Mesenchymal stem cell (in vitro differentiated cells and primary cell): Measurements from ENCODE around the gene HCFC1R1.

Experiments used
- DNase-seq: peaks from one replicate; pipeline ENCODE4 v3.0.0-alpha.2; 2013
- H2AFZ ChIP-seq: one replicate; pipeline ENCODE4 v1.6.1; 2013; ENCODE audit warnings: low read depth, mild to moderate bottlenecking, control low read depth, inconsistent platforms, low read length, moderate library complexity
- H2AK5ac ChIP-seq: 2 replicates; pipeline ENCODE4 v1.6.1; 2013; ENCODE audit warnings: low read length, moderate library complexity, mild to moderate bottlenecking, inconsistent platforms; ENCODE audit not compliant: severe bottlenecking
- H2BK120ac ChIP-seq: one replicate; pipeline ENCODE4 v1.6.1; 2013; ENCODE audit warnings: low read depth, mild to moderate bottlenecking, inconsistent platforms, low read length, moderate library complexity
- H2BK12ac ChIP-seq, 2 experiments: one replicate each; pipeline ENCODE4 v1.6.1; 2013; ENCODE audit warnings: inconsistent platforms in 2 of 2, low read length in 2 of 2, mild to moderate bottlenecking in 2 of 2, moderate library complexity in 2 of 2, control low read depth in 1 of 2
- H2BK15ac ChIP-seq: one replicate; pipeline ENCODE4 v1.6.1; 2013; ENCODE audit warnings: mild to moderate bottlenecking, low read depth, inconsistent platforms; ENCODE audit not compliant: poor library complexity, severe bottlenecking
- H2BK5ac ChIP-seq: 2 replicates; pipeline ENCODE4 v1.6.1; 2013; ENCODE audit warnings: low read depth, mild to moderate bottlenecking, low read length, control low read depth, inconsistent platforms; ENCODE audit not compliant: poor library complexity, severe bottlenecking
- H3K14ac ChIP-seq, 2 experiments: one replicate each; pipeline ENCODE4 v1.6.1; 2013; ENCODE audit warnings: inconsistent platforms in 2 of 2, low read length in 2 of 2, control low read depth in 1 of 2, mild to moderate bottlenecking in 1 of 2, moderate library complexity in 1 of 2
- H3K18ac ChIP-seq, 2 experiments: one replicate each; pipeline ENCODE4 v1.6.1; 2013; ENCODE audit warnings: inconsistent platforms in 2 of 2, low read length in 2 of 2, control low read depth in 1 of 2, low read depth in 1 of 2, mild to moderate bottlenecking in 1 of 2
- H3K23ac ChIP-seq, 2 experiments: one replicate each; pipeline ENCODE4 v1.6.1; 2013; ENCODE audit warnings: inconsistent platforms in 2 of 2, low read length in 2 of 2, mild to moderate bottlenecking in 2 of 2, moderate library complexity in 2 of 2, control low read depth in 1 of 2
- H3K27ac ChIP-seq: 2 replicates; pipeline ENCODE4 v1.5.1; 2013; ENCODE audit warnings: mild to moderate bottlenecking, moderate library complexity, low read length, control low read depth, inconsistent platforms; ENCODE audit not compliant: poor library complexity, severe bottlenecking
- H3K27me3 ChIP-seq, 2 experiments: 2 replicates each; pipeline versions ENCODE4 v1.6.1 to v1.7.0; 2013; ENCODE audit warnings: low read length in 2 of 2, mild to moderate bottlenecking in 2 of 2, moderate library complexity in 2 of 2, control low read depth in 1 of 2, inconsistent platforms in 1 of 2; ENCODE audit not compliant: control insufficient read depth in 1 of 2, insufficient read depth in 1 of 2
- H3K36me3 ChIP-seq, 2 experiments: 2 replicates each; pipeline versions ENCODE4 v1.6.1 to v1.7.0; 2013; ENCODE audit warnings: low read length in 2 of 2, control low read depth in 1 of 2, inconsistent platforms in 1 of 2, low read depth in 1 of 2, mild to moderate bottlenecking in 1 of 2; ENCODE audit not compliant: insufficient read depth in 2 of 2, control insufficient read depth in 1 of 2
- H3K4ac ChIP-seq, 2 experiments: one replicate each; pipeline ENCODE4 v1.6.1; 2013; ENCODE audit warnings: inconsistent platforms in 2 of 2, low read length in 2 of 2, mild to moderate bottlenecking in 2 of 2, moderate library complexity in 2 of 2, control low read depth in 1 of 2, low read depth in 1 of 2
- H3K4me1 ChIP-seq: 2 replicates; pipeline ENCODE4 v1.6.1; 2013; ENCODE audit warnings: low read depth, low read length, control low read depth; ENCODE audit not compliant: control insufficient read depth, insufficient read depth
- H3K4me2 ChIP-seq: 2 replicates; pipeline ENCODE4 v1.6.1; 2013; ENCODE audit warnings: low read length, mild to moderate bottlenecking, inconsistent platforms; ENCODE audit not compliant: poor library complexity, severe bottlenecking
- H3K4me3 ChIP-seq, 2 experiments: 2 replicates each; pipeline versions ENCODE4 v1.5.1 to v1.7.0; 2013; ENCODE audit warnings: low read length in 2 of 2, mild to moderate bottlenecking in 2 of 2, control low read depth in 1 of 2, low read depth in 1 of 2; ENCODE audit not compliant: insufficient read depth in 1 of 2
- H3K79me1 ChIP-seq: replicated peaks from 2 replicates; pipeline ENCODE4 v1.6.1; 2013; ENCODE audit warnings: mild to moderate bottlenecking, control low read depth, low read length, inconsistent platforms; ENCODE audit not compliant: poor library complexity, severe bottlenecking
- H3K9ac ChIP-seq: 2 replicates; pipeline ENCODE4 v1.7.0; 2013; ENCODE audit warnings: mild to moderate bottlenecking, low read length, moderate library complexity
- H3K9me3 ChIP-seq: 2 replicates; pipeline ENCODE4 v1.7.0; 2013; ENCODE audit warnings: mild to moderate bottlenecking, low read length; ENCODE audit not compliant: control insufficient read depth
- H4K8ac ChIP-seq: one replicate; pipeline ENCODE4 v1.6.1; 2013; ENCODE audit warnings: inconsistent platforms, mild to moderate bottlenecking, low read length, moderate library complexity
- H4K91ac ChIP-seq: one replicate; pipeline ENCODE4 v1.6.1; 2013; ENCODE audit warnings: mild to moderate bottlenecking, low read length, inconsistent platforms
- WGBS: methylation state at CpG from one replicate; pipeline ENCODE4 v1.1.7; 2013; ENCODE audit warnings: mixed read lengths; 5-methylcytosine and 5-hydroxymethylcytosine counted together

The HCFC1R1 gene

GRCh38 chr16:3066440-3066748 lies 42.7 kb upstream of the HCFC1R1 start:
- peaks cover 7% of the 10 kb centered on the region for H3K79me1 ChIP-seq
- no peak overlapping the region for H3K4ac ChIP-seq
- H2AFZ ChIP-seq = no peak overlapping the region
- H2BK120ac ChIP-seq = no peak overlapping the region
- H3K4me2 ChIP-seq = peak overlapping the region; percentile 29
- H3K18ac ChIP-seq = no peak overlapping the region
- H2AK5ac ChIP-seq = peak overlapping the region; percentile 6
- no peak overlapping the region for H3K9ac ChIP-seq
- peaks cover 26% of the 10 kb centered on the region for H3K4me1 ChIP-seq
- no peak overlapping the region for H2BK5ac ChIP-seq
- no peak for DNase-seq
- H3K23ac ChIP-seq = no peak overlapping the region
- H3K4me3 ChIP-seq = peak overlapping the region in 1 of 2 experiments; percentile 27
- peak overlapping the region in 1 of 2 experiments; percentile 37 for H2BK12ac ChIP-seq
- H3K27me3 ChIP-seq = peaks cover 0 to 24% of the 10 kb centered on the region in 2 experiments
- H3K27ac ChIP-seq = no peak overlapping the region
- H3K9me3 ChIP-seq = no peaks in the 10 kb centered on the region
- 98% methylated on average over 6 of the region's 7 CpGs for WGBS
- H4K8ac ChIP-seq = no peak overlapping the region
- H3K36me3 ChIP-seq = peaks cover 0 to 26% of the 10 kb centered on the region in 2 experiments
- H4K91ac ChIP-seq = no peak overlapping the region
- no peak overlapping the region for H3K14ac ChIP-seq
- H2BK15ac ChIP-seq = no peak overlapping the region

- peak overlapping the region in 1 of 2 experiments; percentile 37 for H2BK12ac ChIP-seq
- DNase-seq = no peak
- H3K4me3 ChIP-seq = peak overlapping the region; percentile 24 to 42
- whole genome bisulfite sequencing = 93% methylated on average over 24 of the region's 26 CpGs
- H2AFZ ChIP-seq = no peak overlapping the region
- peaks cover 0 to 20% of the 10 kb centered on the region in 2 experiments for H3K27me3 ChIP-seq
- H3K79me1 ChIP-seq = peaks cover 7% of the 10 kb centered on the region
- H4K8ac ChIP-seq = no peak overlapping the region
- H3K9ac ChIP-seq = peak overlapping the region; percentile 65
- peak overlapping the region; percentile 29 for H3K4me2 ChIP-seq
- H3K4ac ChIP-seq = no peak overlapping the region
- no peak overlapping the region for H3K27ac ChIP-seq
- H2BK15ac ChIP-seq = no peak overlapping the region
- H3K36me3 ChIP-seq = peaks cover 0 to 26% of the 10 kb centered on the region in 2 experiments
- H3K23ac ChIP-seq = no peak overlapping the region
- H2BK120ac ChIP-seq = no peak overlapping the region
- peak overlapping the region; percentile 23 for H2AK5ac ChIP-seq
- H3K9me3 ChIP-seq = no peaks in the 10 kb centered on the region
- H4K91ac ChIP-seq = no peak overlapping the region
- H3K14ac ChIP-seq = no peak overlapping the region
- H3K18ac ChIP-seq = no peak overlapping the region
- no peak overlapping the region for H2BK5ac ChIP-seq
- H3K4me1 ChIP-seq = peaks cover 26% of the 10 kb centered on the region
These were observed 42.1 kb upstream of the HCFC1R1 start for GRCh38 chr16:3065742-3066439.

GRCh38 chr16:3065069-3065741 lies 41.5 kb upstream of the HCFC1R1 start, which contains the start of gene IL32:
IL32 (plus strand) TSS chr16:3065640; CDS start chr16:3065812, 172 bp downstream.
- no peak within 1 kb of the TSS for H3K14ac ChIP-seq
- peak within 1 kb of the TSS; percentile 69 for H2AK5ac ChIP-seq
- peak within 1 kb of the TSS in 1 of 2 experiments; percentile 25 for H3K18ac ChIP-seq
- H3K4me3 ChIP-seq = peak within 1 kb of the TSS; percentile 24 to 42
- H4K91ac ChIP-seq = no peak within 1 kb of the TSS
- H3K9me3 ChIP-seq = no peaks in the 10 kb centered on the region
- H4K8ac ChIP-seq = peak within 1 kb of the TSS; percentile 16
- H2AFZ ChIP-seq = peak within 1 kb of the TSS; percentile 3
- H3K9ac ChIP-seq = peak within 1 kb of the TSS; percentile 65
- H2BK120ac ChIP-seq = no peak within 1 kb of the TSS
- H3K27ac ChIP-seq = no peak within 1 kb of the TSS
- peak; percentile 93 for DNase-seq
- no peak within 1 kb of the TSS for H2BK15ac ChIP-seq
- H3K4me2 ChIP-seq = peak within 1 kb of the TSS; percentile 29
- no peak within 1 kb of the TSS for H2BK5ac ChIP-seq
- WGBS = 61% methylated on average over 11 of the region's 13 CpGs
- peaks cover 27% of the 10 kb centered on the region for H3K4me1 ChIP-seq
- H3K79me1 ChIP-seq = peaks cover 7% of the 10 kb centered on the region
- peak within 1 kb of the TSS; percentile 26 to 57 for H3K4ac ChIP-seq
- H2BK12ac ChIP-seq = peak within 1 kb of the TSS in 1 of 2 experiments; percentile 37
- peaks cover 0 to 17% of the 10 kb centered on the region in 2 experiments for H3K27me3 ChIP-seq
- H3K23ac ChIP-seq = no peak within 1 kb of the TSS
- peaks cover 0 to 26% of the 10 kb centered on the region in 2 experiments for H3K36me3 ChIP-seq

DNA sequence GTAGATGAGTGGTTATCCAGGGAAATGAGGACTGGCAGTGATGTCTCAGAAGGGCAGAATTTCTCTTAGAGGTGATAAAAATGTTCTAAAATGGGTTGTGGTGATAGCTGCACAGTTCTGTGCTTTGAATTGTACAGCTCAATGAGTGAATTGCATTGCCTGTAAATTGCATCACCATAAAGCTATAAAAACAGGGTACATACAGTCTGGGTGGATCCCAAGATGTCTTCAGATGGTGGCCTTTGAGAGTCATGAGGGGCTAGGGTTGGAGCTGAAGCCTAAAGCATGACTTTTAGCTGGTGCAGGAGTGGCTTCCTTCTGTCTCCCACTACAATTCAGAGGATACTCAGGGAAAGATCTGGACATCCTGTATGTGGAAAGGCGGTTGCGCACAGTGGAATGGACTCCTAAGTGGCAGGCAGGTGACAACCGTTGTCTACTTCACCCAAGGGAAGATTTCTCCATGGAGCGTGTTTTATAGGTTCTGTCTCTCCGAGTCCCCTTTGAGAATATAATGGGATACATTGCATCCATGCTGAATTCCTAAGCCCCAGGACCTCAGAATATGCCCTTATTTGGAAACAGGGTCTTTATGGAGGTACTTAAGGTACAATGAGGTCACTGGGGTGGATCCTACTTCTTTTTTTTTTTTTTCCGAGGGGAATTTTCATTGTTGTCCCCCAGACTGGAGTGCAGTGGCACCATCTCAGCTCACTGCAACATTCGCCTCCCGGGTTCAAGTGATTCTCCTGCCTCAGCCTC lies 40.1 kb upstream of the HCFC1R1 start:
- peaks cover 7% of the 10 kb centered on the region for H3K79me1 ChIP-seq
- WGBS = 93% methylated on average over 7 of the region's 8 CpGs
- H3K4ac ChIP-seq = no peak overlapping the region
- no peak overlapping the region for H2AK5ac ChIP-seq
- H4K8ac ChIP-seq = no peak overlapping the region
- H2BK15ac ChIP-seq = no peak overlapping the region
- peaks cover 0 to 17% of the 10 kb centered on the region in 2 experiments for H3K27me3 ChIP-seq
- peaks cover 35% of the 10 kb centered on the region for H3K4me1 ChIP-seq
- no peak overlapping the region for H2AFZ ChIP-seq
- no peak overlapping the region for H3K4me3 ChIP-seq
- H3K36me3 ChIP-seq = peaks cover 0 to 17% of the 10 kb centered on the region in 2 experiments
- no peak overlapping the region for H3K27ac ChIP-seq
- DNase-seq = no peak
- H3K18ac ChIP-seq = no peak overlapping the region
- H3K4me2 ChIP-seq = no peak overlapping the region
- no peak overlapping the region for H2BK120ac ChIP-seq
- H2BK5ac ChIP-seq = no peak overlapping the region
- H3K14ac ChIP-seq = no peak overlapping the region
- no peak overlapping the region for H3K23ac ChIP-seq
- no peak overlapping the region for H2BK12ac ChIP-seq
- no peak overlapping the region for H4K91ac ChIP-seq
- H3K9ac ChIP-seq = no peak overlapping the region
- no peaks in the 10 kb centered on the region for H3K9me3 ChIP-seq
